ENCODE results near the gene TACSTD2. TPM values are rescaled to one million over a fixed set of nuclear protein-coding genes. Genes with fewer than 3 reads are reported as not detected.
"Not testable (repeated sequence)": the region's sequence is repeated elsewhere in the genome, so short reads cannot be mapped to it uniquely, and the experiment has no call there.

The TACSTD2 gene, protein sequence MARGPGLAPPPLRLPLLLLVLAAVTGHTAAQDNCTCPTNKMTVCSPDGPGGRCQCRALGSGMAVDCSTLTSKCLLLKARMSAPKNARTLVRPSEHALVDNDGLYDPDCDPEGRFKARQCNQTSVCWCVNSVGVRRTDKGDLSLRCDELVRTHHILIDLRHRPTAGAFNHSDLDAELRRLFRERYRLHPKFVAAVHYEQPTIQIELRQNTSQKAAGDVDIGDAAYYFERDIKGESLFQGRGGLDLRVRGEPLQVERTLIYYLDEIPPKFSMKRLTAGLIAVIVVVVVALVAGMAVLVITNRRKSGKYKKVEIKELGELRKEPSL
- 0.14 TPM for polyA plus RNA-seq (ENCODE audit: insufficient read length)

DNA sequence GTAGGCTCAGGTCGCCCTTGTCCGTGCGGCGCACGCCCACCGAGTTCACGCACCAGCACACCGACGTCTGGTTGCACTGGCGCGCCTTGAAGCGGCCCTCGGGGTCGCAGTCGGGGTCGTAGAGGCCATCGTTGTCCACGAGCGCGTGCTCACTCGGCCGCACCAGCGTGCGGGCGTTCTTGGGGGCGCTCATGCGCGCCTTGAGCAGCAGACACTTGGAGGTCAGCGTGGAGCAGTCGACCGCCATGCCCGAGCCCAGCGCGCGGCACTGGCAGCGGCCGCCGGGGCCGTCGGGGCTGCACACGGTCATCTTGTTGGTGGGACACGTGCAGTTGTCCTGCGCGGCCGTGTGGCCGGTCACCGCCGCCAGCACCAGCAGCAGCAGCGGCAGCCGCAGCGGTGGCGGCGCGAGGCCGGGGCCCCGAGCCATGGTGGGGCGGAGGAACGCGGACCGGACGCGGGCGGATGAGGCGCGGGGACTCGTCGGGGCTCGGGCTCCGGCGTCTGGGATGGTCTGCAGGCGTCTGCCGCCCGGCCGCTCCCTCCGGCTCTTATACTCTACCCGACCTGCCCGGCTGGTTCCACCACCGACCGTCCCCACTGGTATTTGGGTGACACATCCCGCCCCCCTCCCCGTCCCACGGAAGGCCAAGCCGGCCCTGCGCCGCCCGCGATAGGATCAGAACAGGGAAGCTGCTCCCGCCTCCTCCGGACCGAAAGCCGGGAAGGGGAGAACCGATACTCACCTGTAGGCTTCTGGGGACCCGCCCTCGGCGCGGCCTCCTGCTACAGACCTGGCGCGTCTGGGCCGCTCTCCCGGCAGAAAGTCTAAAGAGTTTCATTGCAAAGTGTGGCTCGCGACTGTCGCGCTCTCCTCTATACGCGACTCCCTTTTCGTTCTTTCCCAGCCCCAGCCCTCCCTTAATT, at the start of gene TACSTD2:
Gene TACSTD2, minus strand, starts transcription at position 526 of the 927 bp plus-strand sequence. Its CDS starts 96 bp downstream, at position 430.
- no peak for DNase-seq (ENCODE audit: low read depth)

GRCh38 chr1:58626293-58626692, 49.2 kb upstream of the TACSTD2 start:
- no peak for DNase-seq (ENCODE audit: low read depth)

DNA sequence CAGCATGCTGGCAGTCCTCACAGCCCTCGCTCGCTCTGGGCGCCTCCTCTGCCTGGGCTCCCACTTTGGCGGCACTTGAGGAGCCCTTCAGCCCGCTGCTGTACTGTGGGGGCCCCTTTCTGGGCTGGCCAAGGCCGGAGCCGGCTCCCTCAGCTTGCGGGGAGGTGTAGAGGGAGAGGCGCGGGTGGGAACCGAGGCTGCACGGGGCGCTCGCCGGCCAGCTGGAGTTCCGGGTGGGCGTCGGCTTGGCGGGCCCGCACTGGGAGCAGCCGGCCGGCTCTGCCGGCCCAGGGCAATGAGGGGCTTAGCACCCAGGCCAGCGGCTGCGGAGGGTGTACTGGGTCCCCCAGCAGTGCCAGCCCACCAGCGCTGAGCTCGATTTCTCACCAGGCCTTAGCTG, 46.2 kb upstream of the TACSTD2 start:
- DNase-seq (ENCODE audit: low read depth), result not testable (repeated sequence)

- no peak for DNase-seq (ENCODE audit: low read depth)
Measured at GRCh38 chr1:58622571-58622970, 45.5 kb upstream of the TACSTD2 start.

DNA sequence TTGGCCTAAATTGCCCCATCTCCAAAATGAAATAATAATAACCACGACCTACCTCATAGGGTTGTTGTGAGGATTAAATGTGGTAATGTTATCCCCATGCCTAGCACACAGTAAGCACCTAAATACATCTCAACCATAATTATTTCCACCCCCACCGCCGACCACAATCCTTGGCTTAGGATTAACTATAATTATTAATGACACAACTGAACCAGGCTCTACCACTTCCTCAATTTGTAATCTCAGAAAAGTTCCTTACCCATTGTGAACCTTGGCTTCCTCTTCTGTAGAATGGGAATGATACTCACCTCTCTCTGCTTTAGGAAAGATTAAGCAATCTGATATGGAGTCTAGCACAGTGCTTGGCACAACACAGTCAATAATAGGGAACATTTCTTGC, 44.3 kb upstream of the TACSTD2 start:
- no peak for DNase-seq (ENCODE audit: low read depth)

DNA sequence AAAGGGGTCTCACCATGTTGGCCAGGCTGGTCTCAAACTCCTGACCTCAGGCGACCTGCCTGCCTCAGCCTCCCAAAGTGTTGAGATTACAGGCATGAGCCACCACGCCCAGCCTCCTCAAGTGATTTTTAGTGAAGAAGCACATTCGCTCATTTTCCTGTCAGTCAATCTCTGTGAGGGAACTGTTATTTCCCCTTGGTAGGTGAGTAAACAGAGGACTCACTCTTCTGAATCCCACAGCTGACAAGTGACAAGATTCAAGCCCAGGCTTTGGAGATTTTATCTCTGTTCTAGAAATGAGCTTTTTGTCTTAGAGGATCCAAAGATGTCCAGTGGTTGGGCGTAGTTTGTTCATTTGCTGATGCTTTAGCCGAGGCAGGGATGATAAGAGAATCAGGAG, 43.9 kb upstream of the TACSTD2 start:
- no peak for DNase-seq (ENCODE audit: low read depth)

DNA sequence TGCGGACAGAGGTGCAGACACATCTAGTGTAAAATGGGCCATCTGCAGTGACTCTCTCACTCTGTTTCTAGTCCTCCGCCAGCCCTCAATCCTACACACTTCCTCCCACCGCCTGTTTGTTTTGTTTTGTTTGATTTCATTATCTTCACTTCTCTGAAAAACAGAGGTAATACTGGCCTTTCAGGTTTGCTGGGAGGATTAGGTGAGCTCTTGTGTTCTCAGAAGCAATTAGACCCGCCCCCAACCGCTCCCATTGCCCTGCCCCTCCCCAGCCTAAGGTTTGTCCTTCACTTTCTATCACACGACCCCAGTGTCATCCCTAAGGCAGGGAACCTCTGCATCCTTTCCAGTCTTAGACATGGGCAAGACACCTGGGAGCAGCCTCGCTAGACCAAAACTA, 43.2 kb upstream of the TACSTD2 start:
- DNase-seq (ENCODE audit: low read depth), result no peak

GRCh38 chr1:58619286-58620054, 42.4 kb upstream of the TACSTD2 start:
- DNase-seq (ENCODE audit: low read depth), result no peak

DNA sequence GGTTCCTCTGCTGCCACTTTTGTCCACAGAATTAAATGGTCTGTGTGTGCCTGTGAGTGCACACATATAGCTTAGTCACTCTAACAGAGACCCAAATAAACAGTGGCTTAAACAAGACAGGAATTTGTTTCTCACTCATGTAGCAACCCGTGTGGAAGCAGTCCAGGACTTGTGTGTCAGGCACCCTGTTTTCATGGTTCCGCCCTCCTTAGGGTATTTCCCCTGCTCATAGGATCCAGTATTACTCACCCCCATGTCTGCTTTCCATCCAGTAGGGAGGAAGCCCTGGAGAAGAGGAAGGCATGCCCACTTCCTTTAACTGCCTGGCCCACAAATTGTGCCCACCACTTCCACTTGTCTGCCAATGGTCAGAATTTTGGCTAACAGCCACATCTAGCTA, 41.3 kb upstream of the TACSTD2 start:
- DNase-seq (ENCODE audit: low read depth), result no peak

GRCh38 chr1:58611861-58612385, 34.9 kb upstream of the TACSTD2 start:
- no peak for DNase-seq (ENCODE audit: low read depth)

GRCh38 chr1:58608945-58609344, 31.9 kb upstream of the TACSTD2 start:
- DNase-seq (ENCODE audit: low read depth), result no peak

DNA sequence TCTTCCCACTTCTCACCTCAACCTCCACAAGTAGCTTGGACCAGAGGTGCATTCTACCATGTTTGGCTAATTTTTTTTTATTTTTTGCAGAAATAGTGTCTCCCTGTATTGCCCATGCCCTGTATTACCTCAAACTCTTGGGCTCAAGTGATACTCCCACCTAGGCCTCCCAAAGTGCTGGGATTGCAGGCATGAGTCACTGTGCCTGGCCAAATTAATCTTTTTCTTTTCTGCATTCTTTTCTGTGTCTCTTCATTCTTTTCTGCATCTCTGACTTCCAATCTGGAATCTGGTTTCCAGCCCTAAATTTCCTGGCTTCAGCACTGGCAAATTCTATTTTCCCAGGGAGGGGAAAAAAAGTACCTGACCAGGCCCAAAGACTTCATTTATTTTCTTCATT, 31.2 kb upstream of the TACSTD2 start:
- DNase-seq (ENCODE audit: low read depth), result no peak

DNA sequence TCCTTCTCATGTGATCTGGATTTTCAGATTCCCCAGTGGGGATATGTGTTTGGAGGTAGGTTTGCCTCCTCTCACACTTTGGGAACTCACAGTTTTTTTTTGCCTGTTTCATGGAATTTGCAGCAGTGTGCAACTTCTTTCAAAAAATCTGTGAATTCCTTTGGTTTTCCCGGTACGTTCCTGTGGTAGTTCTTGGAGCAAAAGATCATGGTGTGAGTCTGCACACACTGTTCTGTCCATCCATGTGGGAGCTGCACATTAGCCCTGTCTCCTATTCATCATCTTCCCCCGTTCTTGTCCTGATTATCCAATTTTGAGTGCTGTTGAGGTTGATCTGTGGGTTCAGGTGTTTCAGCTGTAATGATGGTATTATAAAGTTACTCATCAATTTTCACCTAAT, 30.3 kb upstream of the TACSTD2 start:
- DNase-seq (ENCODE audit: low read depth), result no peak

GRCh38 chr1:58601921-58602320, 24.9 kb upstream of the TACSTD2 start:
- not testable (repeated sequence) for DNase-seq (ENCODE audit: low read depth)

DNA sequence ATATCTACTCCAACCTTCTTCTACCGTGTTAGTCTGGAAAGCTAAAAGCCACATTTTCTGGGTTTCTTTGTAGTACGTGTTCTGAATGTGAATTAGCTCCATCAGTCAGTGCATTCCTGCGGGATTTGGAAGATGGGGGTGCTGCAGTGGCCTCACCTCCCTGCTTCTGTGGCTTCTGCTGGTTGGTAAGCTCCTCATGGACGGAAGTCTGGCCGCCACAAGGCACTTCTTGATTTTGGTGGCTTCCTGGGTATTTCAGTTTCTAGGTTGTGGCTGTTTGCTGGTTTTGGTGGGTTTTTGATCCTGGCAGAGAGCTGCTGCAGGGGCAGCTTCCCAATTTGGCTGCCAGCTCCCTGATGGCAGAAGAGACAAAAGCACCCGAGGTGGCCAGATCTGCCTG, 20.9 kb upstream of the TACSTD2 start:
- no peak for DNase-seq (ENCODE audit: low read depth)

GRCh38 chr1:58597076-58597475, 20.0 kb upstream of the TACSTD2 start:
- DNase-seq (ENCODE audit: low read depth), result no peak

DNA sequence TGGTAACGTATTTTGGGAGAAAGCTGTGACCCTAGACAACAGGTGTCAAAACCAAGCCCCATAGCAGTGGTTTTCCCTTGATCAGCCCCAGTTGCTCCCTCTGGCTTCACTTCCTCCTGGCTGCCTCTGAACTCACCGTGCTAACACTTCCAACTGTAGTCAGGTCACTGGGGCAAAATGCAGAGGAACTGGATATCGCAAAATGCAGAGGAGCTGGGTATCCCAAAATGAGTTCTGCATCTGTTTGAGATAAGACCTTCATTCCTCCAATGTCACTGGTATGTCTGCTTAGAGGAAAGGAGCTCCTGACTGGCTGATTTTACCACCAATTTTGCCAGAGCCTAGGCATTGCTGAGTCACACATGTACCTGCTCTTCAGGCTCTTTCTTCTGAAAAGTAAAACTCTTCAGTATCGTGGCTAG, 19.6 kb upstream of the TACSTD2 start:
- DNase-seq (ENCODE audit: low read depth), result no peak

DNA sequence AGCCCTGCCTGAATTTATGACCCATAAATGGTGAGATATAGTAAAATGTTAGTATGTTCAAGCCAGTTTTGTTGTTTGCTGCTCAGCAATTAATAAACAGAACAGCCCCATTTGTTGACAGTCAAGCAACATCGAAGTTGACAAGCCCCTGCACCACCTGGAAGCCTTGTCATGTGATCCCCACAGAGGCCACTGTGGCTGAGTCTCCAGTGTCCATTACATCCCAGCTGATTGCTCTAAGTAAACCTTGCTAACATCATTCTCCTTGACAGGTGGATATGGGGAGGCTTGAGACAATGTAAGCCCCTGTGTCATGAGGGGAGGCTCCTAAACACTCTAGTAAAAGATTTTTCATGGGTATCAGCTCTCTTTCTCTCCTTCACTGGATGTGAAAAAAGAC, 17.5 kb upstream of the TACSTD2 start:
- no peak for DNase-seq (ENCODE audit: low read depth)

DNA sequence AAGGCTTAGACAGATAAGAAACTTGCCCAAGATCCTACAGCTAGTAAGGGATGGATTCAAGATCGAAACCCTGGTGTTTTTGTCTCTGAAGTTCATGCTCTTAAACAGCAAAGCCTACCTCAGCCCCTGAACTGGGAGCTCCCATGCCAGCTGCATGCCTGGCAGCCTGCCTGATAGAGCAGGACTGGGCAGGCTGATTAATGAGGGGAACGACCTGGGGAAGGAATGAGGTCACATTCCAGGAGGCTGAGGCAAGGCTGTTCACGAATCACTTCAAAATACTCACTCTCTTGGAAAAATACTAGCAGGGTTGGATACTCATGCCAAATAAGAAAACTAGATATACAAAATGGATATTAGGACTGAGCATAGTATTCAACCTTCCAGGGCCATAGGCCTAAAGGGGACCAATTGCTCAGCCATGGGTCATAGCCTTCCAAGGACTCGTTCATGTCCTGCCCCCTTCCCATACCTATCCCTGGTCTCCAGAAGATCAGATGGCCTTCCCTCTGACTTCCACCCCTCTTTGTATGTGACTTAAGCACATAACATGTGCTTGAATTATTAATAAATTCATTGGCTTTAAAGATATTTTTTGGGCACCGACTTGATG, 15.6 kb upstream of the TACSTD2 start:
- no peak for DNase-seq (ENCODE audit: low read depth)

DNA sequence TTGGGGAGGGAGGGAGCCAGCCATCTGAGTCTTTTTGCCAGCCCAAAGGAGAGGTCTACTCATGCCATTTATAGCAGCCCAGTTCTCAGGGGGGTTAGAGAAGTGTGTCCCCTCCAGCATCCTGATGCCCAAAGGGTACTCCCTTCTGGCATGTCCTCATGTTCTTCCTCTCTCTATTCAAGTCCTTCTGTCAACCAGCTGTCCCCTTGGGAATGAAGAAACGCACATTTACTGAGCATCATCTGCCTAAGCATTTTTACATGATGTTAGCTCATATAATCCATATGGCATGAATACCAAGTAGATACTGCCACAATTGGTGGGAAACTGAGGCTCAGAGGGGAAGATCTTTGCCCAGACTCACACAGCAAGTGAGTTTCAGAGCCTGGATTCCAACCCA, 14.8 kb upstream of the TACSTD2 start:
- no peak for DNase-seq (ENCODE audit: low read depth)

GRCh38 chr1:58590019-58590418, 13.0 kb upstream of the TACSTD2 start:
- DNase-seq (ENCODE audit: low read depth), result no peak
